H1 (cell line): Measurements from ENCODE around the gene TMEM220. TPM values are rescaled to one million over a fixed set of nuclear protein-coding genes. Genes with fewer than 3 reads are reported as not detected.

Source experiments
- CTCF ChIA-PET: fragments of 300-600 bp; sonication (Branson Sonifier 250); formaldehyde crosslinking; loops from one replicate; lab custom pipeline; 2021; ENCODE audit not compliant: partially characterized antibody; lab: Charles Lee
- POLR2A ChIA-PET: fragments of 300-600 bp; sonication (Branson Sonifier 250); formaldehyde crosslinking; loops from one replicate; lab custom pipeline; 2021; ENCODE audit warnings: inconsistent platforms; ENCODE audit not compliant: partially characterized antibody; lab: Charles Lee
- DNase-seq, 2 experiments: peaks; one replicate each; pipeline versions ENCODE4 v3.0.0 to v3.0.0-alpha.2; 2010 to 2022; ENCODE audit warnings: low spot score in 2 of 2, low read depth in 1 of 2, mixed read lengths in 1 of 2
- FAIRE-seq: peaks from 2 replicates; lab custom pipeline; 2011; peaks lifted over from hg19 to GRCh38; lab: Jason Lieb, UNC
- H2AFZ ChIP-seq: 2 replicates; pipeline ENCODE4 v1.8.1; 2012; ENCODE audit warnings: low read length, inconsistent platforms
- H2AK5ac ChIP-seq: 2 replicates; pipeline ENCODE4 v1.6.1; 2013; ENCODE audit warnings: low read depth, low read length
- H2BK120ac ChIP-seq: replicated peaks from 2 replicates; pipeline ENCODE3; 2013; ENCODE audit warnings: low read depth, low read length, inconsistent platforms
- H2BK12ac ChIP-seq: 2 replicates; pipeline ENCODE4 v1.6.1; 2013; ENCODE audit warnings: low read depth, low read length
- H2BK15ac ChIP-seq: 2 replicates; pipeline ENCODE4 v1.6.1; 2013; ENCODE audit warnings: low read length
- H2BK20ac ChIP-seq: 2 replicates; pipeline ENCODE4 v1.6.1; 2013; ENCODE audit warnings: low read length
- H2BK5ac ChIP-seq: 2 replicates; pipeline ENCODE4 v1.6.1; 2013; ENCODE audit warnings: low read depth, low read length
- H3K14ac ChIP-seq: 2 replicates; pipeline ENCODE4 v1.6.1; 2013; ENCODE audit warnings: inconsistent platforms; ENCODE audit not compliant: insufficient read length
- H3K18ac ChIP-seq: 2 replicates; pipeline ENCODE4 v1.6.1; 2013; ENCODE audit warnings: low read length; ENCODE audit errors: extremely low read depth
- H3K23ac ChIP-seq: 2 replicates; pipeline ENCODE4 v1.6.1; 2013; ENCODE audit warnings: inconsistent platforms; ENCODE audit not compliant: insufficient read length
- H3K23me2 ChIP-seq: 2 replicates; pipeline ENCODE4 v1.6.1; 2013; ENCODE audit warnings: low read depth, low read length
- H3K27ac ChIP-seq: 2 replicates; pipeline ENCODE4 v1.6.1; 2011; ENCODE audit warnings: low read depth, low read length, inconsistent platforms
- H3K27me3 ChIP-seq, 4 experiments: replicated peaks in 1 of 4; 1 replicate in 1 of 4; 2 replicates in 3 of 4; pipeline versions ENCODE4 v1.6.1 to v1.8.1; 2011 to 2013; ENCODE audit warnings: low read length in 3 of 4, mild to moderate bottlenecking in 3 of 4, inconsistent platforms in 2 of 4, mixed read lengths in 2 of 4, moderate library complexity in 1 of 4; ENCODE audit not compliant: control insufficient read depth in 3 of 4, insufficient read depth in 3 of 4; ENCODE audit errors: extremely low read depth in 1 of 4
- H3K36me3 ChIP-seq, 4 experiments: 2 replicates each; pipeline versions ENCODE4 v1.6.1 to v1.8.1; 2011 to 2013; ENCODE audit warnings: mild to moderate bottlenecking in 4 of 4, low read length in 3 of 4, moderate library complexity in 2 of 4, control low read depth in 1 of 4, inconsistent platforms in 1 of 4; ENCODE audit not compliant: insufficient read depth in 4 of 4, control insufficient read depth in 2 of 4
- H3K4ac ChIP-seq: replicated peaks from 2 replicates; pipeline ENCODE3; 2013; ENCODE audit warnings: low read length, low read depth, mixed read lengths, inconsistent platforms; ENCODE audit not compliant: insufficient read length
- H3K4me1 ChIP-seq, 4 experiments: replicated peaks in 1 of 4; 1 replicate in 1 of 4; 2 replicates in 3 of 4; pipeline versions ENCODE4 v1.6.1 to v1.8.1; 2011 to 2013; ENCODE audit warnings: low read length in 3 of 4, inconsistent platforms in 2 of 4, mixed read lengths in 1 of 4; ENCODE audit not compliant: insufficient read depth in 4 of 4, control insufficient read depth in 3 of 4
- H3K4me2 ChIP-seq, 2 experiments: 2 replicates each; pipeline versions ENCODE4 v1.6.1 to v1.8.1; 2011 to 2013; ENCODE audit warnings: low read depth in 2 of 2, low read length in 2 of 2, control low read depth in 1 of 2, inconsistent platforms in 1 of 2, mild to moderate bottlenecking in 1 of 2; ENCODE audit not compliant: insufficient read depth in 1 of 2
- H3K4me3 ChIP-seq, 4 experiments: fragments of 200-600, 300-600 bp in 1 of 4; sonication (generic), shearing (Covaris generic), sonication (Bioruptor Twin) in 1 of 4; 2 replicates each; pipeline versions ENCODE4 v1.5.1 to v1.8.1; 2011 to 2016; ENCODE audit warnings: low read length in 4 of 4, low read depth in 3 of 4, control low read depth in 2 of 4, inconsistent platforms in 2 of 4, mild to moderate bottlenecking in 2 of 4, mixed read lengths in 1 of 4, moderate library complexity in 1 of 4; ENCODE audit not compliant: insufficient read depth in 2 of 4; ENCODE audit errors: extremely low read depth in 1 of 4
- H3K56ac ChIP-seq: replicated peaks from 2 replicates; pipeline ENCODE3; 2013; ENCODE audit warnings: low read depth, mild to moderate bottlenecking, mixed read lengths, low read length, inconsistent platforms; ENCODE audit not compliant: insufficient read length
- H3K79me1 ChIP-seq: 2 replicates; pipeline ENCODE4 v1.6.1; 2013; ENCODE audit warnings: low read depth, low read length, control low read depth
- H3K79me2 ChIP-seq, 2 experiments: 2 replicates each; pipeline versions ENCODE4 v1.6.1 to v1.8.1; 2012 to 2013; ENCODE audit warnings: low read length in 2 of 2, mild to moderate bottlenecking in 2 of 2, inconsistent platforms in 1 of 2; ENCODE audit not compliant: insufficient read depth in 2 of 2, control insufficient read depth in 1 of 2
- H3K9ac ChIP-seq, 4 experiments: replicated peaks in 1 of 4; 1 replicate in 1 of 4; 2 replicates in 3 of 4; pipeline versions ENCODE4 v1.6.1 to v1.8.1; 2011 to 2013; ENCODE audit warnings: low read depth in 3 of 4, low read length in 3 of 4, control low read depth in 2 of 4, mild to moderate bottlenecking in 2 of 4, moderate library complexity in 2 of 4, inconsistent platforms in 1 of 4; ENCODE audit errors: extremely low read depth in 1 of 4
- H3K9me3 ChIP-seq, 2 experiments: 2 replicates each; pipeline versions ENCODE4 v1.6.1 to v1.8.1; 2012 to 2013; ENCODE audit warnings: mild to moderate bottlenecking in 2 of 2, moderate library complexity in 2 of 2, control low read depth in 1 of 2, inconsistent platforms in 1 of 2, low read depth in 1 of 2, low read length in 1 of 2, mixed read lengths in 1 of 2; ENCODE audit not compliant: insufficient read depth in 2 of 2
- H4K20me1 ChIP-seq, 2 experiments: replicated peaks in 1 of 2; 2 replicates each; pipeline versions ENCODE3 to v1.8.1; 2011 to 2013; ENCODE audit warnings: inconsistent platforms in 2 of 2, low read length in 2 of 2, mild to moderate bottlenecking in 1 of 2; ENCODE audit not compliant: insufficient read depth in 2 of 2, control insufficient read depth in 1 of 2
- H4K5ac ChIP-seq: 2 replicates; pipeline ENCODE4 v1.6.1; 2013; ENCODE audit warnings: low read length, low read depth, mixed read lengths, inconsistent platforms; ENCODE audit not compliant: insufficient read length
- H4K8ac ChIP-seq: 2 replicates; pipeline ENCODE4 v1.8.0; 2013; ENCODE audit warnings: mild to moderate bottlenecking, moderate library complexity, low read length, inconsistent platforms; ENCODE audit not compliant: insufficient read depth; ENCODE audit errors: extremely low read depth
- H4K91ac ChIP-seq: replicated peaks from 2 replicates; pipeline ENCODE3; 2013; ENCODE audit warnings: low read length, mixed read lengths, inconsistent platforms; ENCODE audit not compliant: insufficient read length
- ASH2L ChIP-seq: fragments of 200-600, 300-600 bp; sonication (generic); IDR thresholded peaks from one replicate; pipeline ENCODE4 v1.7.1; 2017; ENCODE audit warnings: low read length
- CBX8 ChIP-seq: fragments of 300-800, 300-1000 bp; sonication (generic); IDR thresholded peaks from 2 replicates; pipeline ENCODE4 v1.7.1; 2016; ENCODE audit warnings: low read depth, low read length, borderline replicate concordance
- CEBPB ChIP-seq: IDR thresholded peaks from 2 replicates; pipeline ENCODE4 v1.6.1; 2012; ENCODE audit warnings: low read depth, low read length
- CTBP2 ChIP-seq: IDR thresholded peaks from 2 replicates; pipeline ENCODE4 v1.7.0; 2011; ENCODE audit warnings: borderline replicate concordance, mild to moderate bottlenecking, moderate library complexity, mixed read lengths, low read length; ENCODE audit not compliant: insufficient read depth, insufficient read length
- GTF2F1 ChIP-seq: IDR thresholded peaks from 2 replicates; pipeline ENCODE4 v1.6.1; 2012; ENCODE audit warnings: low read depth, low read length, improper control_type of control experiment, borderline replicate concordance
- KDM1A ChIP-seq: fragments of 200-600, 300-600 bp; sonication (generic); IDR thresholded peaks from 2 replicates; pipeline ENCODE4 v1.7.1; 2016; ENCODE audit warnings: mild to moderate bottlenecking, low read length, borderline replicate concordance
- NRF1 ChIP-seq: IDR thresholded peaks from 2 replicates; pipeline ENCODE4 v1.6.1; 2011; ENCODE audit warnings: mild to moderate bottlenecking, low read depth, low read length, improper control_type of control experiment
- POLR2A ChIP-seq, 2 experiments: IDR thresholded peaks; 1 replicate in 1 of 2; 2 replicates in 1 of 2; pipeline ENCODE4 v1.6.1; 2011; ENCODE audit warnings: low read depth in 2 of 2, low read length in 2 of 2, mild to moderate bottlenecking in 2 of 2; ENCODE audit errors: control extremely low read depth in 1 of 2
- SP2 ChIP-seq: IDR thresholded peaks from 2 replicates; pipeline ENCODE4 v1.6.1; 2012; ENCODE audit warnings: mild to moderate bottlenecking, low read length, inconsistent platforms
- SP4 ChIP-seq: IDR thresholded peaks from 2 replicates; pipeline ENCODE4 v1.6.1; 2012; ENCODE audit warnings: low read length, inconsistent platforms
- TBP ChIP-seq: IDR thresholded peaks from 2 replicates; pipeline ENCODE4 v1.6.1; 2011; ENCODE audit warnings: low read depth, low read length, improper control_type of control experiment
- USF2 ChIP-seq: IDR thresholded peaks from 2 replicates; pipeline ENCODE4 v1.6.1; 2011; ENCODE audit warnings: low read length, improper control_type of control experiment
- WGBS, 2 experiments: shearing (Covaris generic) in 1 of 2; methylation state at CpG; one replicate each; pipeline versions ENCODE4 v1.1.6 to v1.1.7; 2013 to 2015; ENCODE audit warnings: low lambda C conversion rate in 2 of 2, mixed read lengths in 2 of 2, inconsistent platforms in 1 of 2, low coverage in 1 of 2, missing lambda C conversion rate in 1 of 2; ENCODE audit not compliant: insufficient replicate concordance in 2 of 2, insufficient coverage in 1 of 2, insufficient read length in 1 of 2; ENCODE audit errors: extremely low coverage in 1 of 2, missing lambda C conversion rate in 1 of 2; 5-methylcytosine and 5-hydroxymethylcytosine counted together
- polyA plus RNA-seq, 7 experiments: library from polyadenylated mRNA; depleted of rRNA in 3 of 7; stranded (reverse) in 5 of 7; unstranded in 2 of 7; fragments of >200 nt in 5 of 7; fragments of 200-250 nt in 2 of 7; gene quantifications; 1 replicate in 5 of 7; 2 replicates in 1 of 7; 4 replicates in 1 of 7; pipeline versions ENCODE4 v1.2.1 to v1.2.3, GENCODE V29; 2011 to 2013; ENCODE audit warnings: missing spikeins in 2 of 7, mixed read lengths in 2 of 7
- total RNA-seq: library from RNA; stranded (reverse); fragmentation: NEBNext Ultra II Directional; extraction: Animal tissue kit (Norgen Biotek cat#: 25700); gene quantifications from 2 replicates; pipeline ENCODE4 v1.2.1, GENCODE V29; 2021
- TF ChIP-seq, protein P1 (sequence below): IDR thresholded peaks from 2 replicates; pipeline ENCODE4 v1.6.1; 2012; ENCODE audit warnings: inconsistent platforms

Gene TMEM220
- total and polyA plus RNA-seq, 2 of the 8 experiments (the other 6 are each of a cell fraction or from before 2014, with no cell fraction given), result 3.8 to 4.1 TPM

DNA sequence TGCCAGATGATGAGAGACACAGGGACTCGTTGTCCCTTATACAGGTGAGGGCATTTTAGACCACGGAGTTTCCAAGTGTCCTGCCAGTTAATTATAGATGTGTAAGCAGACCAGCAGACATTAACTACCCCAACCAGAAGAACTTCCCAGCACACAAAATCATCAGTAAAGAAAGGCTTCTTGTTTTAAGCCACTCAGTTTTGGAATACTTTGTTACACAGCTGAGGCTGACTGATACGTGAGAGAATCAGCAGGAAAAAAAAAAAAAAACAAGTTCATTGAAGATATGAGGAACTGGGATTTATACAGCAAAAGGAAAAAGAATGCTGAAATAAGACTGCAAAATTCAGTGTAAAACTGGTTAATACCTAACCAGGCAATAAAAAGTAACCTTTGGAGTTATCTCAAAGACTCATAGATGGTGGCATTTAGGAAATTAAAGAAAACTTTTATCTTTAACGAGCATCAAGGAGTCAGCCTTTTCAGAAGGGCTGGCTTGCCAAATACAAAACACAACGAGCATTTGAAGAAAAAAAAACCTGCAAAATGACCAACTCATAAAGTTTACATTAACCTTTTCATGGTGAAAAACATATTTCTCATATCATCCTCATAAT, 46.0 kb upstream of the TMEM220 start:
- H2AK5ac ChIP-seq, result no peak overlapping the region
- no peak overlapping the region for H3K23ac ChIP-seq
- DNase-seq (no peak), FAIRE-seq (no peak)
- H2BK20ac ChIP-seq, result no peak overlapping the region
- H2AFZ ChIP-seq, result no peak overlapping the region
- no peaks in the 10 kb centered on the region for H3K79me2 ChIP-seq
- H3K18ac ChIP-seq, result no peak overlapping the region
- H3K23me2 ChIP-seq, result no peaks in the 10 kb centered on the region; the same call in 1 of the 2 replicates
- H4K5ac ChIP-seq, result no peak overlapping the region
- no peak overlapping the region for H3K56ac ChIP-seq
- no peak overlapping the region for H4K91ac ChIP-seq
- no peak overlapping the region for H3K4me2 ChIP-seq
- no peak overlapping the region for H2BK15ac ChIP-seq
- no peak overlapping the region for H3K9ac ChIP-seq
- ChIA-PET CTCF (interaction anchor here (6.1 kb wide), 1 partner anchor 68 kb away, joined by 57 read pairs; no protein-coding TSS in a partner anchor), POLR2A (no interaction called here)
- H3K27me3 ChIP-seq, result no peaks in the 10 kb centered on the region
- H3K4ac ChIP-seq, result no peak overlapping the region
- no peak overlapping the region for H2BK120ac ChIP-seq
- no peaks in the 10 kb centered on the region; a peak in 2 of 8 replicates for H3K36me3 ChIP-seq
- no peak overlapping the region for H3K27ac ChIP-seq
- no peak overlapping the region for H2BK12ac ChIP-seq
- H4K20me1 ChIP-seq, result no peaks in the 10 kb centered on the region
- no peaks in the 10 kb centered on the region for H3K79me1 ChIP-seq
- no peak overlapping the region for H2BK5ac ChIP-seq
- no peak overlapping the region for H3K14ac ChIP-seq
- no peaks in the 10 kb centered on the region for H3K9me3 ChIP-seq
- H3K4me3 ChIP-seq, result no peak overlapping the region
- 97% methylated on average over 5 of the region's 5 CpGs; no CpG with 5 or more reads in 1 of the 2 experiments for WGBS, 2 experiments
- no peaks in the 10 kb centered on the region; a peak in 1 of 7 replicates for H3K4me1 ChIP-seq
- H4K8ac ChIP-seq, result no peak overlapping the region
- TF ChIP-seq GTF2F1 (no peak), SP4 (no peak), POLR2A (IDR thresholded peaks at IDR 0.05; ENCODE audit: control extremely low read depth in 1 of 2, low read depth in 2 of 2, low read length in 2 of 2) (no peak), NRF1 (no peak), KDM1A (no peak), CEBPB (no peak), CTBP2 (no peak), SP2 (no peak), ASH2L (no peak), USF2 (no peak), CBX8 (no peak), TBP (no peak)
- TF ChIP-seq, protein P1, sequence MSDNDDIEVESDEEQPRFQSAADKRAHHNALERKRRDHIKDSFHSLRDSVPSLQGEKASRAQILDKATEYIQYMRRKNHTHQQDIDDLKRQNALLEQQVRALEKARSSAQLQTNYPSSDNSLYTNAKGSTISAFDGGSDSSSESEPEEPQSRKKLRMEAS, result no peak
